Keratinocyte (primary cell): ENCODE measurements around the gene ZNF682. TPM values are rescaled to one million over a fixed set of nuclear protein-coding genes. Genes with fewer than 3 reads are reported as not detected.
"Not testable (repeated sequence)": the region's sequence is repeated elsewhere in the genome, so short reads cannot be mapped to it uniquely, and the experiment has no call there.

ENCODE experiments used
- DNase-seq: peaks from one replicate; pipeline ENCODE4 v3.0.0-alpha.2; 2011; ENCODE audit warnings: low read depth, missing footprints, low spot score
- FAIRE-seq: peaks from 2 replicates; lab custom pipeline; 2011; peaks lifted over from hg19 to GRCh38; lab: Jason Lieb, UNC
- H2AFZ ChIP-seq: 2 replicates; pipeline ENCODE4 v1.6.0; 2012; ENCODE audit warnings: low read length, control low read depth, inconsistent platforms; ENCODE audit not compliant: control insufficient read depth
- H3K27ac ChIP-seq: 2 replicates; pipeline ENCODE4 v1.5.1; 2011; ENCODE audit warnings: low read length; ENCODE audit not compliant: control insufficient read depth, insufficient read depth
- H3K27me3 ChIP-seq: 3 replicates; pipeline ENCODE4 v1.6.0; 2011; ENCODE audit warnings: low read length; ENCODE audit not compliant: control insufficient read depth, insufficient read depth; ENCODE audit errors: extremely low read depth
- H3K36me3 ChIP-seq, 2 experiments: 2 replicates in 1 of 2; 3 replicates in 1 of 2; pipeline ENCODE4 v1.5.1; 2011; ENCODE audit warnings: low read length in 2 of 2, mild to moderate bottlenecking in 1 of 2; ENCODE audit not compliant: control insufficient read depth in 2 of 2, insufficient read depth in 2 of 2; ENCODE audit errors: extremely low read depth in 1 of 2
- H3K4me1 ChIP-seq: 3 replicates; pipeline ENCODE4 v1.5.1; 2011; ENCODE audit warnings: low read length; ENCODE audit not compliant: control insufficient read depth, insufficient read depth; ENCODE audit errors: extremely low read depth
- H3K4me2 ChIP-seq: 3 replicates; pipeline ENCODE4 v1.6.0; 2011; ENCODE audit warnings: low read depth, low read length; ENCODE audit not compliant: control insufficient read depth, insufficient read depth; ENCODE audit errors: extremely low read depth
- H3K4me3 ChIP-seq, 3 experiments: fragments of 200-600 bp in 1 of 3; sonication (generic) in 1 of 3; 2 replicates in 2 of 3; 3 replicates in 1 of 3; pipeline ENCODE4 v1.5.1; 2011 to 2016; ENCODE audit warnings: low read length in 3 of 3, mild to moderate bottlenecking in 3 of 3, control low read depth in 2 of 3, inconsistent platforms in 1 of 3, low read depth in 1 of 3, mixed read lengths in 1 of 3, mixed run types in 1 of 3, moderate library complexity in 1 of 3; ENCODE audit not compliant: control insufficient read depth in 2 of 3, insufficient read depth in 2 of 3; ENCODE audit errors: extremely low read depth in 1 of 3
- H3K79me2 ChIP-seq: 2 replicates; pipeline ENCODE4 v1.6.0; 2012; ENCODE audit warnings: low read length; ENCODE audit not compliant: control insufficient read depth, insufficient read depth
- H3K9ac ChIP-seq: 3 replicates; pipeline ENCODE4 v1.6.0; 2011; ENCODE audit warnings: low read length; ENCODE audit not compliant: control insufficient read depth, insufficient read depth; ENCODE audit errors: extremely low read depth
- H3K9me1 ChIP-seq: 3 replicates; pipeline ENCODE4 v1.6.0; 2011; ENCODE audit warnings: low read length; ENCODE audit not compliant: control insufficient read depth, insufficient read depth; ENCODE audit errors: extremely low read depth
- H3K9me3 ChIP-seq: 2 replicates; pipeline ENCODE4 v1.5.1; 2012; ENCODE audit warnings: low read depth, low read length; ENCODE audit not compliant: control insufficient read depth
- H4K20me1 ChIP-seq: 3 replicates; pipeline ENCODE4 v1.6.0; 2011; ENCODE audit warnings: low read length; ENCODE audit not compliant: control insufficient read depth, insufficient read depth; ENCODE audit errors: extremely low read depth
- CTCF ChIP-seq, 3 experiments: IDR thresholded peaks in 1 of 3; conservative IDR thresholded peaks in 1 of 3; optimal IDR thresholded peaks in 1 of 3; 2 replicates in 2 of 3; 3 replicates in 1 of 3; pipeline versions ENCODE3 to v1.5.1; 2011; ENCODE audit warnings: low read length in 3 of 3, mild to moderate bottlenecking in 3 of 3, moderate library complexity in 2 of 3, control low read depth in 1 of 3, inconsistent platforms in 1 of 3; ENCODE audit not compliant: insufficient read depth in 2 of 3; ENCODE audit errors: extremely low read depth in 1 of 3
- EZH2 ChIP-seq: IDR thresholded peaks from one replicate; pipeline ENCODE4 v1.6.1; 2012; ENCODE audit warnings: inconsistent platforms, mild to moderate bottlenecking, low read length, moderate library complexity
- dilution Hi-C: fragments of 300-500 bp; cut with MboI; formaldehyde crosslinking; loops from one replicate; pipeline ENCODE4 v1.7.0; 2020; ENCODE audit warnings: low sequenced_read_pairs; ENCODE audit not compliant: extremely low pct_ligation_motif_present
- polyA plus RNA-seq, 5 experiments: library from polyadenylated mRNA; depleted of rRNA in 3 of 5; stranded (reverse) in 3 of 5; stranded (forward) in 1 of 5; unstranded in 1 of 5; fragments of >200 nt; gene quantifications; 1 replicate in 1 of 5; 2 replicates in 3 of 5; 3 replicates in 1 of 5; pipeline versions ENCODE4 v1.2.1 to v1.2.3, GENCODE V29; 2011 to 2012; ENCODE audit warnings: missing spikeins in 2 of 5, low read depth in 1 of 5, low replicate concordance in 1 of 5

ZNF682 gene
- polyA plus RNA-seq, 1 donor (not counting 4 experiments of a cell fraction or from before 2014, with no cell fraction given), result 6.0 TPM

GRCh38 chr19:19966862-19967261 lies 72.4 kb downstream of the ZNF682 start:
- FAIRE-seq, result no peak
- peaks cover 2% of the 10 kb centered on the region for H3K9me3 ChIP-seq

GRCh38 chr19:19966126-19966525 lies 73.2 kb downstream of the ZNF682 start:
- H3K9me3 ChIP-seq, H4K20me1 ChIP-seq, H3K79me2 ChIP-seq, FAIRE-seq, H2AFZ ChIP-seq, H3K27ac ChIP-seq, H3K36me3 ChIP-seq, H3K4me2 ChIP-seq, H3K27me3 ChIP-seq, H3K4me1 ChIP-seq, H3K4me3 ChIP-seq, DNase-seq, H3K9ac ChIP-seq, H3K9me1 ChIP-seq, dilution Hi-C loops: not testable (repeated sequence)

More at GRCh38 chr19:19966862-19967261, 72.4 kb downstream of the ZNF682 start:
- H3K9me1 ChIP-seq, result no peaks in the 10 kb centered on the region
- dilution Hi-C loops, result no loop called here
- no peak for DNase-seq
- no peaks in the 10 kb centered on the region for H3K79me2 ChIP-seq
- no peaks in the 10 kb centered on the region for H4K20me1 ChIP-seq
- H3K4me1 ChIP-seq, result no peaks in the 10 kb centered on the region
- H3K9ac ChIP-seq, result no peak overlapping the region
- no peaks in the 10 kb centered on the region for H3K27me3 ChIP-seq
- H2AFZ ChIP-seq, result no peak overlapping the region
- no peak overlapping the region for H3K4me3 ChIP-seq
- TF ChIP-seq EZH2, result no peak
- TF ChIP-seq CTCF (optimal IDR thresholded peaks at IDR 0.05 in 1 of 3, IDR thresholded peaks at IDR 0.05 in 1 of 3, conservative IDR thresholded peaks at IDR 0.05 in 1 of 3; ENCODE audit: extremely low read depth in 1 of 3, insufficient read depth in 2 of 3, low read length in 3 of 3), result no peak
- H3K4me2 ChIP-seq, result no peak overlapping the region
- no peaks in the 10 kb centered on the region for H3K36me3 ChIP-seq
- H3K27ac ChIP-seq, result no peak overlapping the region

- H3K4me2 ChIP-seq, result no peak overlapping the region
- H3K9ac ChIP-seq, result no peak overlapping the region
- no peak for FAIRE-seq
- no peak overlapping the region for H3K27ac ChIP-seq
- no peaks in the 10 kb centered on the region for H4K20me1 ChIP-seq
- no peaks in the 10 kb centered on the region for H3K9me3 ChIP-seq
- H3K36me3 ChIP-seq, result no peaks in the 10 kb centered on the region
- H3K4me1 ChIP-seq, result no peaks in the 10 kb centered on the region
- no peaks in the 10 kb centered on the region for H3K79me2 ChIP-seq
- H2AFZ ChIP-seq, result no peak overlapping the region
- TF ChIP-seq EZH2, result no peak
- TF ChIP-seq CTCF (optimal IDR thresholded peaks at IDR 0.05 in 1 of 3, IDR thresholded peaks at IDR 0.05 in 1 of 3, conservative IDR thresholded peaks at IDR 0.05 in 1 of 3; ENCODE audit: extremely low read depth in 1 of 3, insufficient read depth in 2 of 3, low read length in 3 of 3), result no peak
- dilution Hi-C loops, result no loop called here
- no peak for DNase-seq
- no peaks in the 10 kb centered on the region for H3K9me1 ChIP-seq
- no peaks in the 10 kb centered on the region for H3K27me3 ChIP-seq
- H3K4me3 ChIP-seq, result no peak overlapping the region
Observed at GRCh38 chr19:19964416-19964815, 74.9 kb downstream of the ZNF682 start.
